PC-9 (cell line): ENCODE data around the gene SYMPK.

Experiments
- CTCF ChIP-seq: fragments of 200-600 bp; sonication (generic); conservative IDR thresholded peaks from 2 replicates; pipeline ENCODE4 v1.6.1; 2017; ENCODE audit warnings: mixed run types, antibody characterized with exemption, mild to moderate bottlenecking, moderate library complexity
- EZH2 ChIP-seq: fragments of 200-600 bp; sonication (generic); IDR thresholded peaks from 2 replicates; pipeline ENCODE4 v1.8.0; 2017; ENCODE audit warnings: antibody characterized with exemption, low read depth

GRCh38 chr19:45767410-45767880 is 95.5 kb downstream of the SYMPK start:
- no peak for TF ChIP-seq EZH2
- no peak for TF ChIP-seq CTCF
